ENCODE data around the gene ASXL1.

Gene ASXL1

DNA sequence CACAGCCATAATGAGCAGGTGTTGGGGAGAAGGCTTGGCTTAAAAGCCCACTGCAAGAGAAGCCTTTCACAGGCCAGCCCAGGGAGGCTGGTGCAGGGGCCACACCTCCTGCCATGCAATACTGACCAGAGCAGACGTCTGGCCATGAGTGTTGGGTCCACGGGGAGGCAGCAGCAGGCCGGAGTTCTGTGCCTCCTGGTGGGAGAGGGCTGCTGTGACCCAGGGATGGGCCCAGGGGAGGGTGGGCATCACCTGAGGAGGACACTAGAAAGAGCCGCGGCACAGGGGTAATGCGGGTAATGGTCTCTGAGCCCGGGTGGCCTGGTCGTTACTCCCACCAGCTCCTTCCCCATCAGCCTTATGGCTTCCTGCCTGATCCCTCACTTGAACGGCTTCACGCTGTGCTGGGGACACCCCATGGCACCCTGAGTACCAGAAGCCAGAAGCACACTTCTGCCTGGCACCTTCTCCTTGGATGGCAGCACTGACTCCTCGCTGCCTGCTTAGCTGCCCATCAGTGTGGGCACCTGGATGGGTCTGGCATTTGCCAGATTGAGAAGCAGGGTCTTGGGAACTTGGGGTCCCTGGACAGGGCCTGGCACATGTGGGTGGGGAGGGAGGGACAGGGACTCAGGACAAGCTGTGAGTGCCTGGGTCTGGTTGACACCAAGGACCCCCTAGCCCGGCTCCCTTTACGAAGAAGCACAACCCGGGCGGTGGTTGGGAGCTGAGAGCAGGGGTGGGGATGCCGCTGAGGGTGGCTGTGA lies 108.8 kb downstream of the ASXL1 start:
- no peak for DNase-seq (ENCODE audit: low spot score)

DNA sequence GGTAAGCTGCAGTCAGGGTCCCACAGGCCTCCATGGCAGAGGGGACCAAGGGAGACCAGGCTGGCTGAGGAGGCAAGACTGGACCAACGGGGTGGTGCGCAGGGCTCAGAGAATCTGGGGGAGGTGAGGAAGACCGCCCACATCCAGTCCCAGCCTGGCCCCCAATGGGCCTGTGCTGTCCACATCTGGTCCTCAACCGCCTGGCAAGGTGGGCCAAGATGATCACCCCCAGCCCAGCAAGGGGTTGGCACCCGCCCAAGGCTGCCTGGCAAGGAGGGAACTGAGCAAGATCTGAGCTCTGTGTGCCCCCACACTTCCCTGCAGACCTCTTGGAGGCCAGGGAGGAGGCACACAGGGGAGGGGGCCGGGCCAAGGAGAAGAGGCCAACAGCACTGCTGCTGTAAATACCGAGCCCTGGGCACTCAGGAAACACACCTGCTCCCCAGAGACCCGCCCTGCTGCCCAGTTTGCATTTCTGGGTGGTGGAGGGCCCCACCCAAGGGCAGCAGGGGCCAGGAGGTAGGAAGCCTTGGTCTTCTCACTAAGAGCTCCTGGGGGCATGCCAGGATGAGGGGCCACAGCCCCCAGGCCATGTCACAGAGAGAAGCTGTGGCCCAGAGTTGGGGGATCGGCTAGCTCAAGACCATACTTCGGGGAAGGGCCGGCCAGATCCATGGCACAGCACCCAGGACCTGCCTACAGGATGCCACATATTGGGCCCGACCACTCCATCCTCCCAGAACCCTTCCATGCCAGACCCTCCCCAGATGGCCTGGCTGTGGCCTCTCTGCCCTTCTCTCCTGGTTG lies 109.6 kb downstream of the ASXL1 start:
- no peak for DNase-seq (ENCODE audit: low spot score)

DNA sequence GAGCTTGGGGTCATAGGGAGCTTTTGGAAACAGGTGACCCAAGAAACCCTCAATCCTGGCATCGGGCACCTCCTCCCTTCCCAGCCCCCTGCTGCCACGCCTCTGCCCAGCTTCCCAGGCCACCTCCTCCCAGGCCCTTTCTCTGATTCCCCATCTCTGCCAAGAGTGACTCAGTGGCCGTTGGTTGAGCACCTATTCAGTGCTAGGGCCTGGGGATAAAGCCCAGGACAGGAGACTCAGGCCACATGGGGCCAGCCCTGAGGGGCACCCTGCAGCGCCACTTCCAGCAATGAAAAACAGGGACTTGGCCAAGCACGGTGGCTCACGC lies 110.1 kb downstream of the ASXL1 start:
- no peak for DNase-seq (ENCODE audit: low spot score)

DNA sequence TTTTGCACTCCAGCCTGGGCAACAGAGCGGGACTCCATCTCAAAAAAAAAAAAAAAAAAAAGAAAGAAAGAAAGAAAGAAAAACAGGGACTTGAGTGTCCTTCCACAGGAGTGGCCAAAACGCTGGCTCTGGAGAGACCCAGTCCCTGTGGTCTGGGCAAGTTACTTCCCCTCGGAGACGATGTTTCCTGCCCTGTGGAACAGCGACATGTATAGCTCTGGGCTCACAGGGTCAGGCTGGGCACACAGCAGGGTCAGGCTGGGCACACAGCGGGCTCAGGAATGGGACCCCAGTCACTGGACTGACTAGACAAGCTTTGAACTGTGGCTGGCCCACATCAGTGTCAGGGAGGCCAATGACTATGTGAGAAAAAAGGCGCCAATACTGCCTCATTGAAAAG lies 110.7 kb downstream of the ASXL1 start:
- DNase-seq (ENCODE audit: low spot score) = no peak

DNA sequence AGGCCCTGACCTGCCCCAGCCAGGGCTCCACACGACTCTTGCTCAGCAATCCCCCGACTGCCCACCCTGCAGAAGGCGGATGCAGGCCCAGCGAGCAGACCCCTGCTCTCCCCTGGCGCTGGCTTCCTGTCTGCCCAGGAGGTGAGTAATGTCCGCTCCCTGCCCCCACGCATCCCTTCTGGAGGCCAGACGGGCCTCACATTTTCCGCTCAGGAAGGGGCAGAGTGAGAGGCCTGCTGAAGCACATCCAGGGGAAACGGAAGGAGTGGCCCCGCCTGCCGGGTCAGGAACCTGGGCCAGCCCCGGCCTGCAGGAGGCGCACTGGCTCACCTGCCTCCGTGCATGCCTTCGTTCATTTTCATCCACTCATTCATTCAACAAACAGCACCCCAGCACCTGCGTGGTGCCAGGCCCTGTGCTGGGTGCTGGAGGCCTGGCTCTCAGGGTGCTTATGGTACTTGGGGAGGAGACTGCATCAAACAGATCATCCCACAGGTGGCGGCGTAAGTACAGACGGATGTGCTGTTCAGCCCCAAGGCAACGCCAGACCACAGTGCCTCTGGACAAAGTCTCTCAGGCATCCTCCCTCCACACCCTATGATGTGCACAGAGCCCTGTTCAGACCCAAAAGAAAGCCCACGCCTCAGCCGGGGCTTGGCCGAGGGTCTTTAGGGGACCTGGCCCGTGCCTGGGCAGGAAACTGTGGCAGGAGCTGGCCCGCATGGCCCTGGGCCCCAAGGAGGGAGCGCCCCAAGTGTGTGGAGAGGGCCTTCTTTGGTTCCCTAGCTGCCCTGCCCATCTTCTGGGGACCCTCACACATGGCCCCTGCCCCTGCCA lies 112.1 kb downstream of the ASXL1 start:
- DNase-seq (ENCODE audit: low spot score) = peak; percentile 23

DNA sequence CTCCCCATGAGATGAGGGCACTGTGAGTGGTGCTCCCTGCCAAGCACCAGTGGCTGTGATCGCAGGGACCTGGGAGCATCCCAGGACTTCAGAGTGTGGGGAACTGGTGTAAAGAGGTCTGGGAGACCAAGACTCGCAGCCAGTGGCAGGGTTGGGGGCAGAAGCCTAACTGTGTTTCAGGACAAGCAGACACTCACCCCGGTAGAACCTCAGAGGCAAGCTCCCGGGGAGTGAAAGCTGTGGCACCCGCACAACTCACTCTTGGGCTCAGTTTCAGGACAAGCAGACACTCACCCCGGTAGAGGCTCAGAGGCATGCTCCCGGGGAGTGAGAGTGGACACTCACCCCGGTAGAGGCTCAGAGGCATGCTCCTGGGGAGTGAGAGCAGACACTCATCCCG lies 112.8 kb downstream of the ASXL1 start:
- DNase-seq (ENCODE audit: low spot score) = no peak

DNA sequence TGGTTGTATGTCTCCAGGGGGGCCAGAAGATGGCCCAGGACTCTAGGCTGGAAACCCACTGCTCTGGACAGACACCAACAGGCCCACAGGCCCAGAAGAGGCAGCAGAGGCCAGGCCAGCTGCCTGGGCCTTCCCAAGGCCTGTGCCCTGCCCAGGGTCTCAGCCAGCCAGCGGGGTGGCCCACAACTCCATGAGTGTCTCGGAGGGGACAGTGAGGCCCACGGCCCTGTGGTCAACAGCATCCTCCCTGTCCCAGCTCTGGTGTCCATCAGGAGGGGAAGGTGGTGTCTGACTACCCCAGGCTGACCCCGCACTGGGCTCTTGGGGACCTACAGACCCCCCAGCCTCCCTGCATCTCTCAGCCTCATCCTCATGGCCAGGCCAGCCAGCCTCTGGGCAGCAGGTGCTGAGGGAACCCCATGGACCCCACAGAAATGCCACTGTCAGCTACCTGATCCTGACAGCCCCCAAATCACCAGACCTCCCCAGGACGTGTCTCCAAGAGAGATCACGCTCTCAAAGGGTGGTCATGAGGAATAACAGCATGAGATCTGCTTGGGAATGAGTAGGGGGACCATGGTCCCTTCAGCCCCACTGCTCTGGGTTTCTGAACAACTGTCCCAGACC lies 114.6 kb downstream of the ASXL1 start:
- DNase-seq (ENCODE audit: low spot score) = no peak

DNA sequence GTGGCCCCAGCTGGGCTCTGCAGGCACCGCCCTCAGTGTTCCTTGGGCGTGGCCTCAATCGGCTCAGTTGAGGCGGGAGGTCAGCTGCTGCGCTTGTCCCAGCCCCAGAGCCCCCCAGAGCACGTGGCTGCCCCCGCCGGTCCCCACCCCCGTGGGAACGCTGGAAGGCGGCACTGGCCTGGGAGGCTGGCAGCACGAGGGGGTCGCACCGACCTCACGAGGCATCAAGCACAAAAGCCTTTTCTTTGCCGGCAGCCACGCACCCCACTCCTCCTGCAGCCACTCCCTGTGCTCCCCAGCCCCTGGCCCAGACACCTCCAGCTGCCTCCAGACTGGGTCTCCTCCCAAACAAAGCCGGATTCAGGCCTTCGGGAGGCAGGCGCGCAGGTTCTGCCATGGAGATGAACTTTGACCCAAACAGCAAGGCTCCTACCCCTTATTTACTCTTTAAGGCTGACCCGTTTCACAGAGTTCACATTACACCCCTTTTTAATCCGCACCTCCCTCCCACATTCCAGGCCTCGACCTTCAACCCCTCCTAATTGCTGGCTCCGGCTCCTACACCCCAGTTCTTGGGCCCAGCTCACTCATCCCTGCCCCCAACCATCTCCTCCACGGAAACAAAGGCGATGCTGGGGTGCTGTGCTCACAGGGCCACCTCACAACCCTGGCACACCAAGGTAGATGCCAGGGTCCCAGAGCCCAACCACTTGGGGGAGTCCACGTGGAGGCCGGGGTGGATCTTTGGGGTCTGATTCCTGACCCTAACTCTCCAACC lies 115.3 kb downstream of the ASXL1 start:
- DNase-seq (ENCODE audit: low spot score) = no peak

DNA sequence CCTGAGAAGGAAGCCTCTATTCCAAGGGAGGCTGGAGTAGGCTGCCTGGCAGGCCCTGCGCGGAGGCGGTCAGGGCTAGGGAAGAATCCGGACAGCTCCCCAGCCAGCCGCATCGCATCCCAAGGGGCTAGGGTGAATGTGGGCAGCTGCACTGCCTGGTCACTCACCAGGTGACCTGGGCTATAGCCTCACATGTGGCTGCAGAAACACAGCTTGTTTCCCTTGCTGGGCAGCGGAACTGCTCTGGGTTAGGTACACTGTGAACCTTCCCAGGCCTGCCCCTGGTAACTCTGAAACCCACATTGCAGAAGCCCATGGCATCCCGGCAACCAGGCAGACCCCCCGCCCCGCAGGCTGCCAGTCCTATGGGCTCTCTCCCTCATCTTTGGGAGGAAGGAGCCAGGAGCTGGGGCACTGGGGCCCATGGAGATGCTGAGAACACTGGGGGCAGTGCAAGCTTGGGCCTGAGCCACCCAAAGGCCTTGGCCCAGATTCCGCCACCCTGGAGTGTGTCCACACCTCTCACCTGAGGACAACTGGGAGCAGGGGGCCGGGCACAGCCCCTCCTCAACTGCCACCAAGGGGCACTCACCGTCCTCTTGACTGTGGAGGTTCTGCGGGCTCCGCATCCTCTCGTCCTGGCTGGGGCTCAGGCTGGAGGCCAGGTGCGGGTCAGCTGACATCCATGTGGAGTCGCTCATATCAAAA lies 116.0 kb downstream of the ASXL1 start:
- DNase-seq (ENCODE audit: low spot score) = no peak

DNA sequence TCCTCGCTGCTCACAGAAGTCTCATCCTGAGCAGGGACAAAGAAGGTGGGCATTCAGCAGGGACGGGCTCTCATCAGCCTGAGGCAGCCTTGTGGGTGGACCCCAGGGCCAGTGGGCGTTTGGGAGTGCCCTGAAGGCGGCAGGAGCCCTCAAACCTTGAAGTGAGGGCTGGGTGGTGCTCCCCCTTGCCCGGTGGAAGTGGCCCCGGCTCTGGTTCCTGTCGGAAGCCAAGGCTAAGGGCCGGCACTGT lies 116.5 kb downstream of the ASXL1 start:
- no peak for DNase-seq (ENCODE audit: low spot score)

DNA sequence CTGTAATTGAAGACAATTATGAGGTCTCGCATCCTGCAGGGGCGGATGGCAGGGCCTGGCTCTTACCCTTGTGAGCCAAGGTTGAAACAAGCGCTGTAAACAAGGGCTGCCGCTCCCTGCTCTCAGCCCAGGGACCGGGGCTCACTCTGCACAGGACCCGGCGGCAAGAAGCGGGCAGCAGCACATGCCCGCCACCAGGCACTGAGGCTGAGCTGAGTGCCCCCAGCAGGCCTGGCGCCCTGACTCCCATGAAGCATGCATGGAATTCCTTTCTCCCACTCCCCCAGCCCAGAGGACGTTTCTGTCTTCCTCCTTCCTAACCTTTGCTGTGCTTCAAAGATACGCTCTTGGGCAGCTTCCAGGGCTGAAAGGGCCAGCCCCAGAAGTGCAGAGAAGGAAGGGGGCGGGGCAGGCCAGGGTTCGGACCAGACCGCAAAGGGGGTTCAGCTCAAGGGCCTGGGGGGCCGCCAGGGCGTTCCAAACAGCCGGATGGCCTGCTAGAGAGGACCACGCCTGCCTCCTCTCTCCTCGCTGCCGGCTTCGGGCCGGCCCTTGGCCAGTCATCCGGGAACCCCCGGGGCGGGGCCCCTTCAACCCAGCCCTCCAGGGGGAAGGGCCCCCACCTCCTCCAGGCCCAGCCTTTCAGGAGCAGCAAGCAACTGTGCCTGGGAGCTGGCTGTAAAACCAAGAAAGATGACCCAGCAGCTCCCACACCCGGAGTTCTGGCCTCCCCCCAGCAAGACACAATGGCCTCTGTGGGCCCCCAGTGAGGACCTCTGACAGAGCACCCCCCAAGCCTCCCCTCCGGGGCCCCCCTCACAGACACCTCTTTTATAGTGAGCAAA lies 117.1 kb downstream of the ASXL1 start:
- no peak for DNase-seq (ENCODE audit: low spot score)

DNA sequence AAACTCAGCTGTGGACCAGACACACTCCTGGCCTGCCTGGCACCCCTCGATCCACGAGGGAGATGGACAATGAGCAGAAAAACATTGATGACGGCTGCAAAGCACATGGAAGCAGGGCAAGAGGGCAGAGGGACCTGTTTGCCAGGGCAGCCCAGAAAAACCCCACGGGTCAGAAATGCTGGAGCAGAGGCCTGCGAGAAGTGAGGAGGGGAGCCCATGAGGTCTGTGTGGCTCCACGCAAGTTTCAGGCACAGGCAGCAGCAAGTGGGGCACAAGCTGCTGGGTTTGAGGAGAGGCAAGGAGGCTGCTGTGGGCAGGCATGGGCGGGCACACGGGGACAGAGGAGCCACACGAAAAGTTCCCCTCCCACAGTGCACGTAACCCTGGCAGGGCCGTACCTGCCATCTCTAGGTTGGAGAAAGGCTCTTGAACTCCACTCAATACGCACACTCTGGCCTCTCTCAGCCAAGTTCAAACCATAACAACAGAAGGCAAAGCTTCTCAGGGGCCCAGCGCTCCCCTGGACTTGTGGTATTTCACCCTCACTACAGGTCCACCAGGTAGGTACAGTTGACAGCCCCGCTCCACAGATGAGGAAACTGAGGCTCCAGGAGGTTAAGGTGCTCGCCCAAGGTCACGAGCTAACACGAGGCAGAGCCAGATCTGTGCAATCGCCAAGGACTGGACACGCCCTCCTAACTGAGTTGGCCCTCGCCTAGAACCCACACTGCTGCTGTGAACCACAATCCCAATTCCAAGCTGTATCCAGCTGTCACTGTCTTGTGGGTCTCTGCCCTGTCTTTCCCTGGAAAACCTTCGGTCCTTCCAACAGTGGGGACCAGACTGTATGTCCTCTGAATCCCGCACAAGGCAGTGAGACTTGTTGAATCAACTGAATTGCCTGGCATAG lies 118.8 kb downstream of the ASXL1 start:
- DNase-seq (ENCODE audit: low spot score) = no peak

DNA sequence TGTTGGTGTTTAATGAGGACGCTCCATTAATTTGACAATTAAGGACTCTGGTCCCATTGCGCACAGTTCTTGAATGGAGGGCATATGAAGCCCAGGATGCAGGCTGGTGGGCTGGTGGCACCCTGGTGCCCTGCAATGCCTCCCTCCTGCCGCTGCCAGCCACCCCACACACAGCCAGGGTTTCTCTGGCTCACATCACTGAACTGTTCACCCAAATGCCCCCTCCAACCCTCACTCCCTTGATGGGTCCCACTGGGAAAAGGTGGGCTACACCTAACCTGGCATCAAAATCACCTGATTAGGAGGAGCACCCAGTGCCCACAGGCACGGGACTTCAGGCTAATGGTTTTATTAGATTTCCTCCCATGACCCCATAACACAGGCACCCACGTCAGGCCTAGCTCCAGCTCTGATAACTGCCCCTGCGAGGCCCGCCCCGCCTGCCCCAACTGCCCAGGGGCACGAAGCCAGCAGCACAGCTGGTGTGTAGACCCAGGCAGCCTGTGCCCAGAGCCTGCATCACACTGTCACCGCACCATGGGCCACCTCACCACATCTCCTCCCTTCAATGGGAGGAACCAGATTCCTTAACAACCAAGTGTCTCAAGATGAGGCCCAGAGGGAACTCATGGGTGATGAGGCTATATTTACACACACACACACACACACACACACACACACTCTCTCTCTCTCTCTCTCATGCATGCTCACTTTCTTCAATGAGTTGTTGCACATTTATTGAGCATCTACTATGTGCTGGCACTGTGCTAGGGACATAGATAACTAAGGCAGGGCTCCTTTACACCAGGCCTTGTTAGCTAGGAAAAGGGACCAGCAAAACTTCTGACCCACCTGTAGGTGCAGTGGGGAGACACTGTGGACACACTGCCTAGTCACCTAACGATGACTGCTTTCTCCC lies 119.7 kb downstream of the ASXL1 start:
- no peak for DNase-seq (ENCODE audit: low spot score)

DNA sequence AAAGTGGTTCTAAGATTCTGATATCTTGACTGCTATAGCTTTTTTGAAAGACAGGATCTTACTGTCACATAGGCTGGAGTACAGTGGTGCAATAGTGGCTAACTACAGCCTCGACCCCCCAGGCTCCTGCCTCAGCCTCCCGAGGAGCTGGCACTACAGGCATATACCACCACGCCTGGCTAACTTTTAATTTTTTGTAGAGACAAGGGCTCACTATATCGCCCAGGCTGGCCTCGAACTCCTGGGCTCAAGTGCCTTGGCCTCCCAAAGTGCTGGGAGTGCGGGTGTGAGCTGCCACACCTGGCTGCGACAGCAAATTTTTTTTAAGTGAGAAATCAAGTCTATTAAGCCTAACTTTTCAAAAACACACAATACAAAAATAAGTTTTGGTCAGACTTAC lies 120.4 kb downstream of the ASXL1 start:
- DNase-seq (ENCODE audit: low spot score) = no peak

DNA sequence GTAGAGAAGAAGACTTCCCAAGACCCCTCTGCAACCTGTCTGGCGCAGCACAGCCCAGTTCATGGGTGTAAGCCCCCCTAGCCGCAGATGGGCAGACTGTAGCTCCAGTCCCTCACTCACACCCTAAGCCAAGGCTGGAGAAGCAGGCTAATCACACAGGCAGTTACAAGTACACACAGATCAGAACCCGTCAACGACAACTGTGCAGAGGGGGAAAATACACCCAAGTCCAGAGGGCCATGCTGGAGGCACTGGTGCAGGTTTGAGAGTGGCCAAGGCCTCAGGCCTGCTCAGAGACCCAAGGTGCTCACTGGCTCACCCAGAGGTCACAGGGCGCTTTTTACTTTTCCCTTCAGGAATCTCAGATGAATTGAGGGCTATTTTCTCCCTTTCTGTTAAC lies 120.9 kb downstream of the ASXL1 start:
- DNase-seq (ENCODE audit: low spot score) = no peak

DNA sequence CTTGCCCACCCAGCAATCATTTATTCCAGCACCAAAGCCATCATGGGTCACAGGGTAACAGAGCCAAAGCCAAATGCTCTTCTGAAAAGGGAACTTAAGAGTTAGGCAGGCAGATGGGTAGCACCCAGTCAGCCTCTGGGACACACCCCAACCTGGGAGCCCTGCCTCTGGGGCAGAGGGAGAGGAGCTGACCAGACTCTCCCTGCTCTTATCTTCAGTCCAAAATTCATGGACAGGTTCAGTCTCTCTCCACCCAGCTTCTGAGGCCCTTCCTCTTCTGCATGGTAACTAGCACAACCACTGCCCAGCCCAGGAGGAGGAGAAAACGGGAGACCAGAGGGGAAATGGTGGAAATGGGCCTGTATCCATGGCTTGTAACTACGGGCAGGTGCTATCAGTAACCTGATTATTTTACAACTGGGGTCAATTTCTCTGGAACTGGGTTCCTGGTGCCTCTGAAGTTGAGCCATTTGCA lies 121.6 kb downstream of the ASXL1 start:
- no peak for DNase-seq (ENCODE audit: low spot score)

DNA sequence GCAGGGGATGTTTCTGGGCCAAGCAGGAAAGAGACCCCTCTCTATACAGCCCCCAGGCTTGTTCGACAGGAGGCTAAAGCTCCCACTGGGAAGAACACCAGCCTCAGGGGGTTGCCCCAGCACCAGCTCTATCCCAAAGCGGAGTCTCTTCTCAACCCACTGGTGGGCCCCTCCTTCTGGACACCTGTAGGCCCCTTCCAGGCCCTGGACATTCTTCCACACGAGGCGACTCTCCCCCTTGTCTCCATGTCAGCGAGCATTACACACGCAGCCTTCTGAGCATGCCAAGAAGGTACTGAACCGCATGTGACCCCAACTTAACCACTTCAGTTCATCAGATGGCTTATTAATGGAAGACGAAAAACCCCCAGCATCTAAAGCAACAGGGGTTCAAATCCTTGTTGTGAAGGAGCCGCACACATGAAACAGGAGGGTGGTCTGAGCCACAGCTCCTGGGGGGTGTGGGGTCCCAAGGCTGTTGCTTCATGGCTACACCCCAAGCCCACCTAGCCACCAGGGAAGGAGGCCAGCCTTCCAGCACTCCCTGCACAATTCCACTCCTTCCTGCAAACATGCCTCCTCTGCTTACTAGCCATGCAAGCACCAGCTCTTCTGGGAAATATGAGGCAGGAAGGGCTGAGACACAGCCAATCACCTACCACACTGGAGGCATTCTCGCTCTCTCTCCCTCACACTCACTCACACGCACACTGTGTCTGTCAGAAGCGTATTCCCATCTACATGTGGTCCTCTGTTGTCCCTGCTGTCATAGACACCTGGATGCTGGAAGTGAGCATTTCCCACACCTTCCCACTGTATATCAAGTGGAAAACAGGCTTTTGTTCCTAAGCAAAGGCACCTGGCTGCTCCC lies 122.5 kb downstream of the ASXL1 start:
- DNase-seq (ENCODE audit: low spot score) = no peak
